SKM-1 (cell line): ENCODE data around the gene CAPN12.

ENCODE experiments used
- DNase-seq: peaks from one replicate; lab custom pipeline; 2025; ENCODE audit not compliant: unreplicated experiment; lab: John Stamatoyannopoulos, UW

The CAPN12 gene

DNA sequence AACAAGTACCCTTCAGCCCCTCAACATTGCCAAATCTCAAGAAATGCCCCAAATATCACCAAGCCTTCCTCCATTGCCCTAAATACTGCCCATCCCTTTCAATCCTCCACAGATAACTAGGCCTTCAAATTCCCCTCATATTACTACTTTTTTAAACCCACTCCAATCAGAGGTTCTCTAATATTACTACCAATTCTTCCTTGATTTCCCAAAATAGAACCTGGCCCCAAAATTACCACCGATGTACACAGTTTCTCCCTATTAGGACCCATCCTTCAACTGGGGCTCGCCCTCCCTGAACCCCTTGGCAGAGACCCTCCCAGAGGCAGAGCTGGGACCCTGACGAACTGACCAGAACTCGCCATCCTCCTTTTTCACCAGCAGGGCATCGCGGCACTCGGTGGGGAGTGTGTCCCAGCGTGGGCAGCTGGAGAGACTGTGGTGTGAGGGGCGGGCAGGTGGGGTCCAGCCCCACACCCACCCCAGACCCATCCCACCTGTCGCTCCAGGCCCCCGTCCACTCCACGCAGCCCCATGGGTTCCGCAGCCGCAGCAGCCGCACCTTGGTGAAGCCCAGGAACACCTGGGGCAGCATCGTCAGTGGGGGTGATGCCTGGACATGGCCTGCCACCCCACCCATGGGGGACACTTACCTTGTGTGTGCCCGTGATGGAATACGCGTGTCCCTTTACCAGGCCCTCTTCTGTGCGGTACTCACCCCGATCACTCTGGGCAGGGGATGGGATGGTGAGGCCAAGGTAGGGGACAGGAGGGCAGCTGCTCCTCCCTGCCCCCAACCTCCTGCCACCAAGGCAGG, 6.1 kb downstream of the CAPN12 start:
- no peak for DNase-seq

DNA sequence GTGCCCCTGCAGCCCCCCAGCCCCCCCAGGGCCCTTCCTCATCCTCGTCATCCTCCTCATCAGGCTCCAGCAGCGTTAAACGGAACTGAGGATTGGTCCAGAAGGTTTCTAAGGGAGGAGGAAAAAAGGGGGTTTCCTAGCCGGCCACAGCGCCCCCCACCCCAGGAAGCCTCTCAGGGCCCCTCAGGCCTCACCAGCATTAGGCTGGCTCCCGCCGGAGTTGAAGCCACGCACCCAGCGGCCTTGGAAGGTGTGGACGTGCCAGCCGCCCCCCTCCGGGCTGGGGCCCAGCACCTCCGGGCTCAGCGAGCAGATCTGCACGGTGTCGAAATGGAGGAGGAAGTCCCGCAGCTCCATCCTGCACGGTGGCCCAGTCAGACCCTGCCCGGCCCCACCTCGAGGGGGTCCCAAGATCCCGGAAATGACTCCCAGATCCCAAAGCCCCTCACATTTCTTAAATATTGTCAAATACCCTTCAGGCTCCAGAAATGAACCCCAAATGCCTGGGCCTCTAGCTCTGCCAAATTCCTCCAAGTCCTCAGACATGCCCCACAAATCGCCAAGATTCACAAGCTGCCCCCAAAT, 6.9 kb downstream of the CAPN12 start:
- DNase-seq = no peak

- no peak for DNase-seq
These were observed 7.6 kb downstream of the CAPN12 start for GRCh38 chr19:38736413-38737280.

DNA sequence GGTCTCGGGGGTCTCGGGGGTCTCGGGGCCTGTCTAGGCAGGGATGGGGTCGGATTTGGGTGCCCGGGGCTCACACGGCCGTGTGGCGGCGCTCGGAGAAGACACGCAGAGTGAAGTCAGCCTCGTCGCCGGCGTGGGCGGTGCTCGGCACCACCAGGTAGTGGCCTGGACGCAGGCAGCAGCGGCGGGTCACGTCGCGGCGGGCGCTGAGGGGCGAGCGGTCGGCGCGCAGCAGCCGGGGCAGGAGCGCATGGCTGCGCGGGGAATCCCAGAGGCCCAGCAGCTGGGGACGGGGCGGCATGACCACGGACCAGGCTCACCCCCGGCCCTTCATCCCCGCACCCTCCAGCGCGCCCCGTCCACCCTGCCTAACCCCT, 8.2 kb downstream of the CAPN12 start:
- no peak for DNase-seq

GRCh38 chr19:38735257-38735686, 9.0 kb downstream of the CAPN12 start:
- DNase-seq = no peak

GRCh38 chr19:38734426-38735256, 9.6 kb downstream of the CAPN12 start:
- DNase-seq = peak; percentile 42

DNA sequence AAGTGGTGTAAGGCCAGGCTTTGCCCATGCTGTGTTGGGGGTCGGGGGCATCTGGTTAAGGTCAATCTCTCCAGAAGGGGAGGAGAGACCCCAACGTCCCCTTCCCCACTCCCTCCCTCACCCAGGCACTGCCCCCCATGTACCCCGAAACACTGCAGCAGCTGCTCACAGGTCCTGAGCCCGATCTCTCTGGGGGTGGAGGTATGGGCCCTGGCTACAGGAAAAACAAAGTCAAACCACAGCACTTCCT, 10.2 kb downstream of the CAPN12 start:
- DNase-seq = no peak

- no peak for DNase-seq
These were observed 10.6 kb downstream of the CAPN12 start for GRCh38 chr19:38733493-38734175.

DNA sequence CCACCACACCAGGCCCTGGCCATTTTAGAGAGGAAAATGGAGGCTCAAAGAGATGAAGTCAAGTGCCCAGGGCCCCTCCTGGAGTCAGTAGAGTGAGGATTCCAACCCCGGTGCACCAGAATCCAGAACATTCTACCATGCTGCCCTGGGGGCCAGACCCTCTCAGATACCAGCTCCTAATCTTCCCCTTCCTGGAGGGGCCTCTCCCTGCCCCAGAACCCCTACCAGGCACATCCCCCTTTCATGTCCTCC, 11.1 kb downstream of the CAPN12 start:
- no peak for DNase-seq

- DNase-seq = no peak
These were observed 12.5 kb downstream of the CAPN12 start for GRCh38 chr19:38731654-38732301.

DNA sequence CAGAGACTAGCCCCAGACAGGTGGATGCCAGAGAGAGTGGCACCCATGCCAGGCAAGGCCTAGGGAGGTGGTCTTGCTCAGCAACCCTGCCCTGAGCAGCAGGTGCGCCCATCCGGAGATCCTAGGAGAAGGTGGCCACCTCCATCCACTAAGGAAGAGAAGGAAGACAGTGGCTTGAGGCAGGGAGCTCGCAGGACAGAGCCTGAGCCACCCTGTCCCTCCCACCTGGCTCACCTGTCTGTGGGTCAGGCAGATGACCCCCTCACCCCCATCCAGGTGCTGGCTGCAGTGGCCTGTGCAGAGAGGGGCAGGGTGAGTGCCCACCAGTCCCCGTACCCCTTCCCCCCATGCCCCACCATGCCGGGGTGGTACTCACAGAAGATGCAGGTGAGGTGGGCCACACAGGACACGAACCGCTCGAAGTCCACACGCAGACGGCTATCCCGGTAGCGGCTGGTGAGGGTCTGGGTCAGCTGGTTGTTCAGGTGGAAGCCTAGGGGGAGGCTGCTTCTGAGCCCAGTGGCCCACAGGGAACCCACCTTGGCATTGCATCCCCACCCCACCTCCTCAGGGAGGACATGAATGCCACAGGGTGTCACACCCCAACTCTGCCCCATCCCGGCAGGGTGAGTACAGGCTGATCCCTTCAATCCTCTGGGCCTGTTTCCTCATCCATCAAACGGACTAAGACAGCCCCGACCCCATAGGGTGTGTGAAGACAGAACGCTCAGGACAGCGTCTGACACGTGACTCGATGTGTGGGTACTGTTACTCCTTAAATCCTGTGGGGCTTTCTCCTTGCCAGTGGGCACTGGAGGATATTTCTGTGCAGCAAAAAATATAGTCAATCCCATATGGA, 13.3 kb downstream of the CAPN12 start:
- no peak for DNase-seq

DNA sequence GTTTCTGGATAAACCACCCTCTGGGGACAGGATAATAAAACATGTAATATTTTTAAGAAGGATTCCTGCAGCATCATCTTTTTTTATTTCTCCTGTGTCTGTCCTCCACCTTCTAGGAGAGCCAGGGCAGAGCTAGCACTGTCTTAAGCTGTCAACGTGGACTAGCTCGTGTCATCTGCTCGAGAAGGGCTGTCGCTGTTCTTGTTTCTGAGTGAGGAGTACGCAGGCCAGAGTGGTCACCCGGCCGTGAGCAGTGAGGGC, 13.9 kb downstream of the CAPN12 start:
- DNase-seq = no peak

- no peak for DNase-seq
These were observed 14.4 kb downstream of the CAPN12 start for GRCh38 chr19:38729653-38730469.

- no peak for DNase-seq
These were observed 15.3 kb downstream of the CAPN12 start for GRCh38 chr19:38728752-38729541.

- DNase-seq = no peak
These were observed 16.2 kb downstream of the CAPN12 start for GRCh38 chr19:38727868-38728660.

DNA sequence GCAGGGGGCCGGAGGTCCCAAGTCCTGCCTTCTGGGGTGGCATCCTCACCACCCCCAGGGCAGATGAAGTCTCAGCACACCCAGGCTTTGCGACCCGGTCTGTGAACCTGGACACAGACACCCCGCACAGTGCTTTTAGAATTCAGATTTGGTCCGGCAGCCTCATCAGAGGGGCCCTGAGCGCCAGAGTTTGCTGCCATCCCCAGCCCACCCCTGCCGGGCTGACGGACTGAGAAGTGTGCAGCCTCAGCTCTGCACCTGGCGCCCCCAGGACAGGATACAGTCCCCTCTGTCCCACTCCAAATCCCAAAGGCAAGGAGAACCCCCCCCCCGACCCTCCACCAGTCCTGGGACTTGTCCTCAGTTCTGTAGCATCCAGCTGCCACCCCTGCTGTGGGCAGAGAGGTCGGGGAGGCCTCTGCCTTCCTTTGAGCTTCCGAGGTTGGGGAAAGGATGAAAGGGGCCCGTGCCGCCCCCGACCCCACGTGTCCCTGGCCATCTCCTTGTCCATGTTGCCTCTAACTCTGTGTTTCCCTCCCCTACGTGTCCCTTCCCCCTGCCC, 16.9 kb downstream of the CAPN12 start:
- no peak for DNase-seq

- DNase-seq = no peak
These were observed 17.4 kb downstream of the CAPN12 start for GRCh38 chr19:38726761-38727301.
